Heart right ventricle (tissue), 16 donors: Measurements from ENCODE around the gene PRADC1. TPM values are rescaled to one million over a fixed set of nuclear protein-coding genes. Genes with fewer than 3 reads are reported as not detected.

Experiments used
- ATAC-seq, 8 donors: fragments of 200-7000 bp; cut with Tn5 transposase; one replicate each; pipeline ENCODE4 v1.9.1; 2020; ENCODE audit warnings: mild to moderate bottlenecking in 8 of 8, moderate library complexity in 8 of 8, moderate number of reproducible peaks in 1 of 8
- DNase-seq, 2 donors: peaks; one replicate each; pipeline ENCODE4 v3.0.0-alpha.2; 2020
- H3K27ac ChIP-seq, 10 donors: fragments of 200-600 bp; sonication (generic) in 2 of 10; one replicate each; pipeline versions ENCODE4 v1.5.0 to v1.8.0; 2020 to 2022; ENCODE audit warnings: mild to moderate bottlenecking in 3 of 10
- H3K27me3 ChIP-seq, 7 donors: fragments of 200-600 bp; one replicate each; pipeline ENCODE4 v1.8.0; 2021 to 2022; ENCODE audit warnings: mild to moderate bottlenecking in 2 of 7
- H3K36me3 ChIP-seq, 9 donors: fragments of 200-600 bp; sonication (generic) in 1 of 9; one replicate each; pipeline versions ENCODE4 v1.5.0 to v1.8.0; 2020 to 2022; ENCODE audit warnings: mild to moderate bottlenecking in 2 of 9
- H3K4me1 ChIP-seq, 9 donors: fragments of 200-600 bp; sonication (generic) in 1 of 9; one replicate each; pipeline versions ENCODE4 v1.5.0 to v1.8.0; 2020 to 2022; ENCODE audit warnings: mild to moderate bottlenecking in 4 of 9
- H3K4me3 ChIP-seq, 10 donors: fragments of 200-600 bp; sonication (generic) in 2 of 10; one replicate each; pipeline versions ENCODE4 v1.5.0 to v1.8.0; 2020 to 2022; ENCODE audit warnings: mild to moderate bottlenecking in 7 of 10, moderate library complexity in 2 of 10
- H3K9me3 ChIP-seq, 11 donors: fragments of 200-600 bp in 10 of 11; sonication (generic) in 2 of 11; one replicate each; pipeline versions ENCODE4 v1.5.0 to v1.8.0; 2013 to 2022; ENCODE audit warnings: mild to moderate bottlenecking in 2 of 11, control low read depth in 1 of 11, moderate library complexity in 1 of 11
- CTCF ChIP-seq, 9 donors: fragments of 200-600 bp; sonication (generic) in 2 of 9; IDR thresholded peaks; one replicate each; pipeline versions ENCODE4 v1.5.0 to v1.8.0; 2021 to 2022; ENCODE audit warnings: antibody characterized with exemption in 9 of 9, mild to moderate bottlenecking in 5 of 9, moderate library complexity in 1 of 9
- WGBS, 2 donors: extraction: QIAGEN DNeasy Blood & Tissue Kit; methylation state at CpG; one replicate each; pipeline ENCODE4 v1.1.7; 2013; ENCODE audit warnings: inconsistent platforms in 1 of 2; 5-methylcytosine and 5-hydroxymethylcytosine counted together
- intact Hi-C, 10 donors: fragments of 100-400 bp; cut with DNase I; formaldehyde crosslinking; loops; one replicate each; pipeline versions ENCODE4 v1.11.1 to v1.14.2; 2022
- polyA plus RNA-seq, 2 donors: library from polyadenylated mRNA; stranded (reverse); fragments of 200-250 nt; gene quantifications; one replicate each; pipeline ENCODE4 v1.2.3, GENCODE V29; 2013
- total RNA-seq, 10 donors: library from RNA; stranded (reverse); fragmentation: NEBNext Ultra II Directional in 3 of 10; extraction: Animal tissue kit (Norgen Biotek cat#: 25700) in 3 of 10; gene quantifications; one replicate each; pipeline versions ENCODE4 v1.2.1 to v1.2.4, GENCODE V29; 2021 to 2023
- donor health status: Arrhythmogenic right ventricular cardiomyopathy.
- donor health status: ischemic (EF 13 %, LVEDD 7.1; RV severe dilation, severe dysfunction).
- donor health status: healthy with polysubstance abuse.
- donor health status: DM: no; HTN: yes; CAD: no.
- donor health status: DM: no; HTN: no; CAD: no.
- donor health status: ischemic (EF 25% LVEDD 6.9; RV normal size, moderate dysfunction).
- donor health status: ischemic (EF 25% LVEDD 5.7; RV mildly dilated, moderate dysfunction).
- donor health status: healthy.
- donor health status: DM: yes; HTN: yes; CAD: no.
- donor health status: Ischemic cardiomyopathy.
- donor health status: ischemic (EF 35%, LVEDD 5.7; RV mildly dilated, moderate dysfunction).
- donor health status: nonischemic (EF 11% LVEDD 7.7; RV severe dilation, severe dysfunction).
- donor health status: DM: yes; HTN: yes; CAD: no.
- donor health status: PGD.
- donor health status: ischemic (EF 29% LVEDD 5.4; RV normal size, mild dysfunction).
- donor health status: nonischemic (EF 23%, LVEDD 6.1; RV moderate dilation, normal function).

The PRADC1 gene
- total and polyA plus RNA-seq, 12 donors: 61.2 to 221 (median 78.8) TPM

DNA sequence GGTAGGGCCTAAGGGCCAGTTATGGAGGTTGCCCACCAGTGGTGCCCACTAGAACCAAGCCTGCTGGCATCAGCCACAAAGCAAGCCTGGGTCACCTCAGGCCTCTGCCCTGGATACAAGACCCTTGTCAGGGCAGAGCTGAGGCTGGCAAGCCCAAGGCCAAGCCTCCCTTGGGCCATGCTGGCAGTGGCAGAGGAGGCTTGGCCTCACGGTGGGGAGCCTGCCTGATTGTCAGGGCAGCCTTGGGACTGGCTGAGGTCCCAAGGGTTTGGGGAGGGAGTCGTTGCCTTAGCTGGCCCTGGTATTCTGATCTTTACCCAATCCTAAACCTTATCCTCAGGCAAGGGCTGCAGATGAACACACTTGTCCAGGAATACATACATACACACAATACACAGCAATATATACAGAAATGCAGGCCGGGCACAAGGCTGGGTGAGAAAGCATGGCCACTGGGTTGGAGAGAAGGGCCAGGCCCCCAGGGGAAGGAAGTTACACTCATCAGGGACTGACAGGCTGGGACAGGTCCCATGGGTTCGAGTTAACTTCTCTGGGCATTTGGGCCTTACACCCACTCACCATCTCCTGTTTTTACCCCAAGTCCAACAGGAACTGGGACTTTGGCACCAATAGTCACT, 22.1 kb upstream of the PRADC1 start:
- intact Hi-C loops: no loop called here
- WGBS, 2 donors: 64 to 67% methylated on average over 4 of the region's 4 CpGs
- H3K4me3 ChIP-seq: no peak overlapping the region

DNA sequence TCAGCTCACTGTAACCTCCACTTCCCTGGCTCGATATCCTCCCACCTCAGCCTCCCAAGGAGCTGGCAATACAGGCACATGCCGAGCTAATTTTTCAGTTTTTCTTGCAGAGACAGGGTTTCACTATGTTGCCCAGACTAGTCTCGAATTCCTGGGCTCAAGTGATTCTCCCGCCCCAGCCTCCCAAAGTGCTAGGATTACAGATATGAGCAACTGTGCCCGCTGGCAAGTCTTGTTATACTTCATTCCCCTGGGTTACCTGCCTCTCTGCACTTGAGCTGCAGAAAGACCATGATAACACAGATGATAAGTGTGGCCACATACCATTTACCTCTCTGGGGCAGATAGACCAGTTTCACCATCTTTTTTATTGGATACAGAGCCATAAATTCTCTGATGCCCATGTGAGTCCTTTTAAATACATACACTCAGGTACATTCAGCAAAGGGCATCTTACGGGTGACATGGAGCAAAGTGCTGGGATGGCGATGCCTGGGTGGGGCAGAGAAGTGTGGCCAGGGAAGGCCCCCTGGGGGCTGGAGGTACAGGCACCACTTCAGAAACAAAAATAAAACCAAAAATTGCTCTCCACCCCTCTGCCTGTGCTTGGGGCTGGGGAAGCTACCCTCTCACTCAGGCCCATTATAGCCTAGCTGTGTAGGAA, 21.4 kb upstream of the PRADC1 start:
- H3K4me1 ChIP-seq: peaks cover 0 to 5% (median 0%) of the 10 kb centered on the region in 9 donors
- DNase-seq (no peak), ATAC-seq (no peak)
- H3K4me3 ChIP-seq: no peak overlapping the region
- no peak for TF ChIP-seq CTCF (IDR thresholded peaks at IDR 0.05)
- H3K27me3 ChIP-seq: no peaks in the 10 kb centered on the region
- no peaks in the 10 kb centered on the region for H3K9me3 ChIP-seq
- WGBS, 2 donors: 92 to 94% methylated on average over 7 of the region's 7 CpGs
- peaks cover 5 to 58% (median 44%) of the 10 kb centered on the region in 9 donors for H3K36me3 ChIP-seq
- no peak overlapping the region for H3K27ac ChIP-seq
- intact Hi-C loops: no loop called here

More for the DNA sequence above, 22.1 kb upstream of the PRADC1 start:
- Histone ChIP-seq H3K36me3 (peaks cover 5 to 52% (median 39%) of the 10 kb centered on the region in 9 donors), H3K9me3 (no peaks in the 10 kb centered on the region), H3K27me3 (no peaks in the 10 kb centered on the region), H3K27ac (no peak overlapping the region), H3K4me1 (peaks cover 0 to 5% (median 0%) of the 10 kb centered on the region in 9 donors)
- no peak for DNase-seq
- peak in 1 of 8 donors; percentile 3 for ATAC-seq
- TF ChIP-seq CTCF (IDR thresholded peaks at IDR 0.05): no peak

DNA sequence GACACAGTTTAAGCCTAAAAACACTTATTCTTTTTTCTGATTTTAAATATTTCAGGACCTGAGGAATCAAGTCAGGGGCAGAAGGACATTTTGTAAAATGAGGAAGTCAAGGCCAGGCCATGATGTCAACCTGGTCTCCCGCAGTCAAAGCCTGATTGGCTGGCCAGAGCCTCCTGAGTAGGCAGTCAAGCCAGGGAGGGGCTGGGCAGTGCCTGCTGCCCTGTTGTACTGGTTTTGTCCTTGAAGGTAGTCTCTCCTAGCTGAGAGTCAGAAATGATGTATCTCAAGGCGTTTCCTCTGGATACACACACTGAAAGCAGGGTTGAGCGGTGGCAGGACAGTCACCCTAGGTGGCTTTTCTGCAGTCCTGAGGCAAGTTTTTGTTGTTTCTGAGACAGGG, 20.9 kb upstream of the PRADC1 start:
- peaks cover 0 to 5% (median 0%) of the 10 kb centered on the region in 9 donors for H3K4me1 ChIP-seq
- no peak for DNase-seq
- no peaks in the 10 kb centered on the region for H3K9me3 ChIP-seq
- no peak for TF ChIP-seq CTCF (IDR thresholded peaks at IDR 0.05)
- intact Hi-C loops: no loop called here
- ATAC-seq: no peak
- no peak overlapping the region for H3K4me3 ChIP-seq
- WGBS, 2 donors: 90 to 98% methylated on average over 3 of the region's 3 CpGs
- no peaks in the 10 kb centered on the region for H3K27me3 ChIP-seq
- H3K36me3 ChIP-seq: peaks cover 5 to 64% (median 50%) of the 10 kb centered on the region in 9 donors
- H3K27ac ChIP-seq: no peak overlapping the region

- no peaks in the 10 kb centered on the region for H3K27me3 ChIP-seq
- H3K4me1 ChIP-seq: peaks cover 0 to 5% (median 0%) of the 10 kb centered on the region in 9 donors
- H3K9me3 ChIP-seq: no peaks in the 10 kb centered on the region
- 63 to 76% methylated on average over 2 of the region's 2 CpGs for whole genome bisulfite sequencing, 2 donors
- ATAC-seq: no peak
- intact Hi-C loops: no loop called here
- H3K36me3 ChIP-seq: peaks cover 5 to 69% (median 55%) of the 10 kb centered on the region in 9 donors
- no peak overlapping the region for H3K4me3 ChIP-seq
- no peak for DNase-seq
- TF ChIP-seq CTCF (IDR thresholded peaks at IDR 0.05): no peak
- H3K27ac ChIP-seq: no peak overlapping the region
These were observed 20.4 kb upstream of the PRADC1 start for GRCh38 chr2:73253400-73253799.
